Smooth muscle cell (in vitro differentiated cells): Measurements from ENCODE around the gene WFDC1. TPM values are rescaled to one million over a fixed set of nuclear protein-coding genes. Genes with fewer than 3 reads are reported as not detected.

ENCODE experiments used
- polyA plus RNA-seq: library from polyadenylated mRNA; unstranded; fragments of >200 nt; fragmentation: Nextera tagmentation; extraction: Ambion mirVana; gene quantifications from 2 replicates; pipeline ENCODE4 v1.2.1, GENCODE V29; 2016
- small RNA-seq: library from RNA; depleted of rRNA; stranded (forward); fragments of <200 nt; gene quantifications from one replicate; pipeline ENCODE3, GENCODE V24; 2014
- total RNA-seq: library from RNA; depleted of rRNA; stranded (reverse); fragments of >200 nt; gene quantifications from 2 replicates; pipeline ENCODE4 v1.2.3, GENCODE V29; 2014

WFDC1 gene
- total and polyA plus RNA-seq, 2 experiments from 2014 or later = 176 to 362 TPM

Small RNA genes within 50 kb of the gene (small RNA-seq; reads per million reads assigned to genes)
- not detected for gene RNA5SP433

Other genes starting within 250 kb of the WFDC1 start
- 51.9 and 52.2 TPM in 2 replicates for gene MBTPS1, start 177.9 kb upstream of the WFDC1 start, total RNA-seq
- gene MBTPS1, start 177.9 kb upstream of the WFDC1 start, polyA plus RNA-seq = 60.6 and 68.9 TPM in 2 replicates
- 27.3 and 32.6 TPM in 2 replicates for gene HSDL1, start 149.7 kb upstream of the WFDC1 start, total RNA-seq
- 15.4 and 20.4 TPM in 2 replicates for gene HSDL1, start 149.7 kb upstream of the WFDC1 start, polyA plus RNA-seq
- gene DNAAF1, start 149.6 kb upstream of the WFDC1 start, total RNA-seq = 0.09 TPM in 1 of 2 replicates, not detected in the other
- 0.06 TPM in 1 of 2 replicates, not detected in the other for gene DNAAF1, start 149.6 kb upstream of the WFDC1 start, polyA plus RNA-seq
- 13.3 and 17.1 TPM in 2 replicates for gene TAF1C, start 107.8 kb upstream of the WFDC1 start, total RNA-seq
- 35.5 and 37.3 TPM in 2 replicates for gene TAF1C, start 107.8 kb upstream of the WFDC1 start, polyA plus RNA-seq
- not detected in 2 replicates for gene ADAD2, start 103.7 kb upstream of the WFDC1 start, total RNA-seq
- gene ADAD2, start 103.7 kb upstream of the WFDC1 start, polyA plus RNA-seq = 0.48 TPM in 1 of 2 replicates, not detected in the other
- gene KCNG4, start 54.9 kb upstream of the WFDC1 start, total RNA-seq = not detected in 2 replicates
- not detected in 2 replicates for gene KCNG4, start 54.9 kb upstream of the WFDC1 start, polyA plus RNA-seq
- gene ATP2C2, start 73.7 kb downstream of the WFDC1 start, total RNA-seq = 3.1 and 3.2 TPM in 2 replicates
- gene ATP2C2, start 73.7 kb downstream of the WFDC1 start, polyA plus RNA-seq = 1.6 and 4.1 TPM in 2 replicates
- gene MEAK7, start 209.8 kb downstream of the WFDC1 start, total RNA-seq = 26.4 and 28.2 TPM in 2 replicates
- gene MEAK7, start 209.8 kb downstream of the WFDC1 start, polyA plus RNA-seq = 32.1 and 44.8 TPM in 2 replicates